HG02798 (cell line): ENCODE measurements around the gene SUSD3.
A peak's percentile ranks its signal among the peaks of the same experiment; 100 is the strongest.

ENCODE experiments used
- ATAC-seq: cut with Tn5 transposase; IDR thresholded peaks from one replicate; pipeline ENCODE4 v1.9.1; 2021; ENCODE audit warnings: mild to moderate bottlenecking; ENCODE audit not compliant: unreplicated experiment, poor library complexity

SUSD3 gene

DNA sequence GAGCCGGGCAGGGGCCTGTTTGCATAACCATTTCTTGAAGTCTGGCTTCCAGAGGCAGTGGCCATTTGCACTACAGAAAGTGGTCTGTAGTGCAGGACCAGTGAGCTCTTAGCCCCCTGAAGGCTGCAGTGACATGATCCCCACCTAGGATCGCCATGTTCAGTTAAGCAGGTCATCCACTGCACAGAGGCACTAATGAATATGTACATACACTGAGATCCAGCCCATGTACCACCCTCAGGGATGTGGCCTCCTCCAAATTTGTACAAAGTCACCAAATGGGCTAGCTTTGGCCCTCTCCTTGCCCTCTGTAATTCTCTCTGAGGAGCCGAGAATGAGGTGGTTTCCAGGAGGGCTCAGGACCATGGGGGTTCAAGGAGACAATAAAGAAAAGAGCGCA is 8.3 kb upstream of the SUSD3 start:
- no peak for ATAC-seq

DNA sequence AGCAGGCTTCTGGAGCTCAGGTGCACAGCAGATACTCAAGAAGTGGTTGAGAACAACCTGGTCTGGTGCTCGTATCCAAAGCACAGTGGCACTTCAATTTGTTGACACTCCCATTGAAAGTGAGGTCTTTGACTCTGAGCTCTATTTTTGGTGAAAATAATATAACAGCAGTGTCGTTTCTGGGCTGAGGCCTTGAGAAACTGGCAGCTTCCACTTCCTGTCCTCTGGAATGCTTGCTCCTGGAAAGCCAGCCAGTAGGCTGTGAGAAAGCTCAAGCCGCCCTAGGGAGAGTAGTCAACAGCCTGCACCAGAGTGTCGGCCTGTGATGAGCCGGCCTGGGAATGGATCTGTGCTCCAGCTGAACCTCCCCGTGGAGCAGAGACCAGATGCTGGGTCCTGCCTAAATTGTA is 6.8 kb upstream of the SUSD3 start:
- ATAC-seq, result no peak

DNA sequence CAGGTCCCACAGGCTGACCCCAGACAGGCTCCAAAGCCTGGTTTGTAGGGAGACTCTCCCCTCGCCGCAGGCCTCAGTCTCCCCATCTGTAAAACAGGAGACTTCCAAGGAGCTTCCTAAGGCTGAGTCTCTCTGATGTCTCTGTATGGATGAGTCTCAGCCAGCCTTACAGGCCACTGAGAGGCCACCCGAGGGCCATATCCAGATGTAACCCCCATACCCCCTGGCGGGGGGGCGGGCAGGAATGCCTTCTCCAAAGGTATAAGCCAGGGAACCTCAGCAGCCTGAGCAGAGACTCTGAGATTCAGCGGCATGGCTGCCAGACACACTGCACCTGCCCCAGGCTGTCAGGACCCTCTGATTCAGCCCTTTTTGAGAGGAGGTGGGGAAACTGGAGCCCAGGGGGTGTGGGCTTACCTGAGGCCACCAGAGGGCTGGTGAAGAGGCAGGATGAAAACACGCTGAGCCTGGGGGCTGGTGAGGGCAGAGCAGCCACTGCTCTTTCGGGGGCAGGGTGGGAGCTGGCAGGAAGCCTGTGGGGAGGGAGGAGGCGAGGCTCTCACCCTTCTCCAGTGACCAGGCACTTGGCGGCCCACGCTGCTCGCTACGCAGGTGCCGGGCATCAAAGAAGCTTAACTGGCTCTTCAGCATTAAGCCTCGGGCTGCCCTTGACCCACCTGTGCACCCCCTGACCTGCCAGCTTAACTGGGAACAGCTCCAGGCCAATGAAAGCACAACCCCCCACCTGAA is 5.5 kb upstream of the SUSD3 start:
- no peak for ATAC-seq

DNA sequence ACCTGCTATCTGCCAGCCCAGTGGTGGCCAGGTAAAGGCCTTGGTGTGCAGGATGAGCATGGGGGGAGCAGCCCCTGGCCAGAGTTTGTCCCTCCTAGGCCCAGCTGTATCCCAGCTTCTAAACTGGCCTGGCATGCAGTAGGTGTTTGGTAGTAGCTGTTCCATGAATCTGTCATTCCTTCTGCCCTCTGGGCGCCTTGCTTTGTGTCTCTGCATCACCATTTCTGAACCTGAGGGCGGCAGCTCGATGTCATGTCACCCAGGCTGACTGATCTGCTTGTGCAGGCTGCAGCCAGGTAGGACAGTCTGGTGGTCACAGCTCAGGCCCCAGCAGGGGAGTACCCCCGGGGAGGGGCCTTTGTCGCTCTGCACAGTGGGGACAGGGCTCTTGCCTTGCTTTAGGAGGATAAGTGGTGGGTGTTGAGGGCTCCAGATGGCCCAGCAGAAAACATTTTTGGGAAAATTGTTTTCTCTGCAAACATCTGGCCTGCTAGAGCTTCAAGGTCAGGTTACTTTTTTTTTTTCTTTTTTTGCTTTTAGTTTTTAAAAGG is 4.6 kb upstream of the SUSD3 start:
- no peak for ATAC-seq

DNA sequence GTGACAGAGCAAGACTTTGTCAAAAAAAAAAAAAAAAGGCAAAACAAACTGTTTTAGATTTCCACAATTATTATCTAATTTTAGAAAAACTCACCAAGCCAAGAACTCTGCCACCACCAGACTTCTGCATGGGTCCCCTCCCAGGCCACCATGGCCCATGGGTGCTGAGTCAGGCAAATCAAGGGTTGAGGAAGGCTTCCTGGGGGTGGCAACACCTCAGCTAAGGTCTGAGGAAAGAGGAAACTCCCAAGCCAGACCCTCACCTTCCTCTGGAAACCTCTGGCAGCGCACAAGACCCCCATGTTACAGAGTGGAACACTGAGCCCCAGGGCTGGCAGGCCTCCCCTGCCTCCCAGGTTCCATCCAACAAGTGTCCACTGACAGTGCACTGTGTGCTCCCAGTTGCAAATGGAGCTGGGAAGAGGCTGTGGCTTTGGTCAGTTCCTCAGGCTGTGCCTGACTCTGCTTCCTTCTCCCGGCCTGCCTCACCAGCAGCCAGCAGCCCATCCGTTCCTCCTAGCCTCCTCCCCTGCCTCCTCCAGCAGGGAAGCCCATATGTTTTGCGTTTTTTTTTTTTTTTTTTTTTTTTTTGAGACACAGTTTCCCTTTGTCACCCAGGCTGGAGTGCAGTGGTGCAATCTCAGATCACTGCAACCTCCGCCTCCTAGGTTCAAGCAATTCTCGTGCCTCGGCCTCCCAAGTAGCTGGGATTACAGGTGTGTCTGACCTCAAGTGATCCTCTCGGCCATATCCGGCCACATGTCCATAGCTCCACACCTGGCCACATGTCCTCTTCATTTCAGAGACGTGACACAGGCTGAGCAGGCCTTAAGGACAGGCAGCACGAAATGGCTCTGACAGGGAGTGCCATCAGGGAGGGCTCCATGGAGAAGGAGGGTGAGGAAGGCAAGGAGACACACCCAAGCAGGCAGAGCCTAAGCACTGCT is 3.5 kb upstream of the SUSD3 start:
- ATAC-seq, result no peak

DNA sequence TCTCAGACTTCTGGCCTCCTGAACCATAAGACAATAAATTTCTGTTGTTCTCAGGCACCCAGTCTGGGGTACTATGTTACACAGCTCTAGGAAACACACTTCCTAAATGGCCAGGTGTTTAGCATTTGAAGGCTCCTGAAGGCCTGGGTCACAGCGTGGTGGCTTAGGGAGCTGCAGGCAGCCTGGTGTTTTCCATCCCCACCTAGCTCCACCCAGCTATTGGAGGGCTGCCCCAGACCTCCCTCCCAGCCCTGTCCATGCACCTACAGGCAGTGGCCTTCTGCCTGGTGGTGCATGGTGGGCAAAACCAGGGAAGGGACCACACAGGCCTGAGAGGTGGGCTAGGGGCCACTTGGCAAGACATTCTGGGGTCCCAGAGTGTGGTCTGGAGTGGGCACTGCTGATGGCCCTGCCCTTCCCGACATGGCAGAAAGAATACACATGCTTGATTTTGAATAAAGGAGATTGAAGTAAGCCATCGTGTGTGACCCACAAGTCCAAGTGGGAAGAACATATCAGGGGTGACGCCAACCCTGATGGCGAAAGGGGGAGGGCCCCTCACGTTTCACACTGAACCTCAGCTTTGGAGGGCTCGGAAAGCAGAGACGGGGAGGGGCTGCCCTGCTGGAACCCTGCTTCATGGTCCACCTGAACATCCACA is 1.3 kb upstream of the SUSD3 start:
- no peak for ATAC-seq

DNA sequence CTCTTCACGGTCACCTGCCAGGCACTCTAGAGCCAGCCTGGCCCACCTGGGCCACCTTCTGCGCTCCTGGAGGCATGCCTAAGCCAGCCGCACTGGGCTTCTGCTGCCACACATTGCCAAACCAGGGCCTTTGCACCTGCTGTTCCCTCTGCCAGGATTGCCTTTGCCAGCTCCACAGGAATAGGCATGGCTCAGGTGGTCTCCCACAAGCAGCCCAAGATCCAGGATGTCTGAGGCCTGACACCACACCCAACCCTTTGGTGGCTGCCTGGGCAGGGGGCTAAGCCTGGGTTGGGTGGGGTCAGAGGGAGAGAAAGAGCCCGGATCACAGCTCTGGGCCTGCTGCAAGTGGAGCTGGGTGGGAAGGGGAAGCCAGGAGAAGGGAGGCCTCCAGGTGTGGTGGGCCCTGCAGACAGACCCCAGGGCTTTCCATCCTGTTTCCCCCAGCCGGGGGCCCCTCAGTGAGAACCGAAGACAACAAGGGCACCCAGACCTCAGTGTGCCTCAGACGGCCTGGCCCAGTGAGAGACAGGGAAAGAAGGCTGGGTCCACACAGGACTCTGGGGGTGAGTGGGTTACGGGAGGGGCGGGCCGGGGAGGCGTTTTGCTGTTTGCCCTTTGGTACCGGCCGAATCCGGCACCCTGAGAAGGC is 672 bp upstream of the SUSD3 start:
- ATAC-seq, result no peak

DNA sequence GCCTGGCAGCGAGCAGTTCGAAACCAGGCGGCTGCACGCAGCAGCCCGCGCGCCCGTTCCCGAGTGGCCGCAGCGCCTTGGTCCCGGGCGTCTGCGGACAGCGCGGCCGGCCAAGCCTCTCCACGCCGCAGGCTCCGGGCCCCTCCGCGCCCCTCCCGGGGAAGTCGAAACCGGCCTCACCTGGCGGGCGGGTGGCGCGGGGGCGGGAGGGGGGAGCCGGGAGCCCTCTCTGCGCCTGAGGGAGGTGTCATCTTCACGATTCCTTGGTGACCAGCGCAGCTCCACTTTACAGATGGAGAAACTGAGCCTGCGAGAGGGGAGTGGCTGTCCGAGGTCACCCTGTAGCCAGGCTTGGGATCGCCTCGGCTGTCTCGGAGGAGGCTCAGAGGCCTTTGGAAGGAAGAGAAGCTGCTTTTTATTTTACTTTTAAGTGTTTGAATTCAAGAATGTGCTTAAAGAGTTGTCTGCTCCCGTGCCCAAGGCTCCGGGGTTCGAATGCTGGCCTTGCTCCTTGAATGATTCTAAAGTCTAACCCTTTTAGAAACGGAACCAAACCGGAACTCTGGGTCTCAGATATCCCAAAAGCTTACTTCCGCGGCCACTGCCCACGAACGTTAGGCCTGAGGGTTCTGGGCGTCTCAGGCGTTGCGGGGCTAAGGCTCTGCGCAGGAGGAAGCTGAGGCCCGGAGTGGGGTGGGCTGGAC is 662 bp downstream of the SUSD3 start:
- peak; percentile 23 for ATAC-seq

DNA sequence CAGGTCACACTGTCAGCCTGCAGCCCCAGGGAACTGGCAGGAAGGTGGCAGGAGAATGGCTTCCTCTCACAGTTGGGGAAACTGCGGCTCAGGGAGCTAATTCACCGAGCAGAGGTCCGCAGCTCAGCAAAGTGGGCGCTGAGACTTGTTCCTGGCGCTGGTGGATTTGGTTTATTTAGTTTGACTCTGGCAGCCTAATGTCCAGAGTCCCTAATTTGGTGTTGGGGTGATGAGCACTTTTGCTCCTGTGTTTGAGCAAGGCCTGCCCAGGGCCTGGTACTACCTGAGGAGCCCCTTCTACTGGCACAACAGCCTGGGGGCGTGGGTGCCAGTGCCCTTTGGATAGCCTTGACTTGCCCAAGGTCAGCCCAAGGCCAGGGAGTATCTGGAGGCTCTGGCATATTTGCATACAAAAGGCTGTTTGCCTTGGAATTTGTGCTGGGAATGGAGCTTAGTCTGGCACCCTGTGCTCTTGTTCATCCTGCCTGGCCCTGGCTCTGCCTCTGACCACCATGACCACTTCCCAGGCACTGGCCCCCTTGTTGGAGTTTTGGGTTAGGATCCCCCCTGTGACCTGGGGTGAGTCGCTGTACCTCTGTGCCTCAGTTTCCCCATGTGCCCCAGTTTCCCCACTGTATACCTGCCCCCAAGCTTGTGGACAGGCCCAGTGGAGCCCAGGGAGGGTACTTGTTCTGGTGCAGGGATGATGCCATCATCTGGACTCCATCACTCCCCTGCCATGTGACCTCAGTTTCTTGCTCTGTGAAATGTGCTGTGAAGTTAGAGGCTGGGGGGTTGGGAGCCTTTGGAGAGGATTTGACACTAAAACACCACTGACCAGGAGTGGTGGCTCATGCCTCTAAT is 1.4 kb downstream of the SUSD3 start:
- no peak for ATAC-seq

DNA sequence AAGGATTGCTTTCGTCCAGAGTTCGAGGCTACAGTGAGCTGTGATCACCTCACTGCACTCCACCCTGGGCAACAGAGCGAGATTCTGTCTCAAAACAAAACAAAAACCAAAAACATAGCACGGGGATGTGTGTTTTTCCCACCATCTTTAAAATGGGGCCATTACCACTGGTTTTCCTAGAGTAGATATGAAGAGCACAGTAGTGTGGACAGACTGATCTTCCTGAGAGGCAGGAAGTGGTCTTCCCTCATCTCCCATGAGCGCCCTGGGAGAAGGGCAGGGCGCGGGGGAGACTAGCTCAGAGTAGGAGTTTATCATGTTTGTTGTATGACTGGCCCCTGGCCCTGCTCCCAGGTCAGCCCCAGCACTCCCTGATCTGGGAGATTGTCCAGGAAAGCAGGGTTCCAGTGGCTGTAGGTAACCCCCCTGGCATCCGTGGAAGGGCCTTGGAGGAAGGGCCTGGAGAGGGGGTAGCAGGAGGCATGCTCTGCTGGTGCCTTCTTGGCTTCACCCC is 2.3 kb downstream of the SUSD3 start:
- ATAC-seq, result no peak

DNA sequence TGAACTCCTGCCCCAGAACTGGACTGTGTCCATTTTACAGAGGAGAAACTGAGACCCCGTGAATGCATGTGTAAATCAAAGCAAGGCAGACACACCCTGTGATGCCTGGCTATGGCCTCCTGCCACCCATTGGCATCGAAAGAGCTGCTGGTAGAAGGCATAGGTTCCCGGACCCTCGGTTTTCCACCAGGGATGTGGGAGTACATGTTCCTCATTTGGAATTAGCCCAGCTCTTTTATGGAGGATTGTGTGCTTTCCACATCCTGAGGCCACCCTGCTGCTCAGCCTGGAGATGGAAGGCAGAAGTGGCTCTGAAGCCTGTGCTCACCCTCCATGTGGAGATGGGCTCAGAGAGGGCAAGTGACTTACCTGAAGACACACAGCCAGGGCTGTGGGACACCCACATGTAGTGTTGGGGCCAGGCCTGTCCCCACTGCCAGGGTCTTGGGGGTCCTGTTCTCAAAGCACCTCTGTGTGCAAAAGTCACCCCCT is 2.8 kb downstream of the SUSD3 start:
- ATAC-seq, result no peak

DNA sequence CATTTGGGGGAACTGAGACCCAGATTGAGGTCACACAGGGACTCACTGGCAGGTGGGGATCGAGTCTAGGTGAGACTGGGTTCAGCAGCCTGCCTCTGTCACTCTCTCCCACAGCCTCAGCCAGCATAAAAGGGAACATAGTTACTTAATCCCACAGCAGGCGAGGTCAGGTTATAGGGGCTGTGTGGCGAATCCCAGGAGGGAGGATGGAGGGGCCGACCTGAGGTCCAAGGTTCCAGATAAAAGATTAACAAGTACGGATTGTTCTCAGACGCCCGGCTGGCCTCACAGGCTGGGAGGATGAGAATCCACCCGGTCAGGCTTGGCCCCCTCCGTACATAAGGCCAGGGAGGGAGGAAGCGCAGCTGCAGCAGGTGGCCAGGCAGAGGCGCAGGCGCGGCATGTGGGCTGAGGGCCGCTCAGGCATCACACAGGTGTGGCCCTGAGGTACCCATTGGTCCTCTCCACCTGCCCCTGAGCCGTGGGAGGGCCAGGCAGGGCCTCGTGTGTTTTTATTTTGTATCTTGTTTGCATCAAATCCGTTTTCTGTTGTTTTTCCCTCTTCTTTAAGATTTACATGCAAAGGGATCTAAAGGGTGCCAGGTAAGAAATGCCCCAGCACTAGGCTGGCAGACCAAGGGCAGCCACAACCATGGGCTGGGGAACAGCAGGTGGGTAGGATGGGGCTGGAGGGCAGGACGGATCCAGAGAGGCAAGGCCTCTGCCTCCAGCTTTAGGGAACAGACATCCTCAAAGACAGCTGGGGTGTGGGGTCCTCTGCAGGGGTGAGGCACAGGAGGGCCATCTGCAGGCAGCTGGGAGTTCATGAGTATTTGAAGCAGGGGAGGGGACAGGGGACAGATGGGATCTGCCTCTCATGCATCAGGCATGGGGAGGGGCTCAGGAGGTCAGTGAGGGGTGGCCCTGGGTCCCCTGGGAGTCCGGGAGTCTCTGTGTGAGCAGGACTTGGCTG is 3.6 kb downstream of the SUSD3 start:
- ATAC-seq, result peak; percentile 50

DNA sequence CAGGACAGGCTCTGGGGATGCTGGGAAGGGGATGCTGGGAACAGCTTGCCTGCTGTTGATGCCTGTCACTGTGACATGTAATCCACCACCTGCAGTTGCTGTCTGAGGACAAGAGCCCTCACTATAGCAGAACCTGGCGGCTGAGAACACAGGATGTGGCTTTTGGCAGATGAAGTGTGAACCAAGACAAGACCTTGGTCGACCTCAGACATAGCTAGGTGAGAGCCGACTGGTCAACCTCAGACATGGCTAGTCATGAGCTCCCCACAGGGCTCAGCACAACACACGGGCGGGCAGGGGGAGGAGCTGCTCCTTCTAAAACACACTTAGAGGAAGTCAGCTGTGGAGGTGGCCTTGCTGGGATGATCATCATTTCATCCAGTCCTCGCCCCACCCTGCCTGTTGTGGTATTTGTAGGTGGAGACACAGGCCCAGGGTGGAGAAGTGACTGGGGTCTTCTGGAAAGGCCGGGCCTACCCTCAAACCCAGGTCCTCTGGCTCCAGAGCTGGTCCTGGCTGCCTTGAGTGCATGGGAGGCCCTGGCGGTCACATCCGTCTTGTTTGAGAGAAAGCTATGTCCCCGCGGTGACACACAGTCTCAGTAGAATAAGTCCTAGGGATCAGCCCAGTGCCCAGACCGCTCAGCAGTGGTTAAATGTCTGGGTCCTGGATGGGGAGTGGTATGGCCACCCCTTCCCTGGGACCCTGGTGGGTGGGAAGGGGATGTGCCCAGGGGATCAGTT is 6.1 kb downstream of the SUSD3 start:
- ATAC-seq, result peak; percentile 92

DNA sequence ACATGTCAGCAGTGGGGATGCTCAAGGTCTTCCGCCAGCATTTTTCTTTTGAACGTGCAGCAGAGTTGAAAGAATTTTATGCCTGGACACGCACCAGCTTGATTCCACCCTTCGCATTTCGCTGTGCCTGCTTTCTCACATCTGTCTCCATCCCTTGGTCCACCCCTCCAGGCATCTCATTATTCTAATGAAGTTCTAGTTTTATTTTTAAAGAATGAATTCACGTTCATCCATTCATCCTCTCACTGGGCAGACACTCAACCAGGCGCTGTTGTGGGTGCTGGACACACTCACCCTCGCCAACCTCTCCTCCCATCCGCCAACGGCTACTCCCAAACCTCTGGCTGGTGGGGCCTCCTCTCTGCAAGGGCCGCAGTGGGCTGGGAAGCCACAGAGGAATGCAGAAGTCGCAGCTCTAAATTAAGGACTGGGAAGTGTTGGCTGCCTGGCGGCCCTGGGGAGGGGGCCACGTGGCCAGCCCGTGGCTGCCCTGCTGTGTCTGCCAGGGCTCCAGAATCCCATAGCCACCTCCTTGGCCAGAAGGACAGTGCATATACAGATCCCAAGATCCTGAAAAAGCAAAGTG is 6.7 kb downstream of the SUSD3 start:
- no peak for ATAC-seq

DNA sequence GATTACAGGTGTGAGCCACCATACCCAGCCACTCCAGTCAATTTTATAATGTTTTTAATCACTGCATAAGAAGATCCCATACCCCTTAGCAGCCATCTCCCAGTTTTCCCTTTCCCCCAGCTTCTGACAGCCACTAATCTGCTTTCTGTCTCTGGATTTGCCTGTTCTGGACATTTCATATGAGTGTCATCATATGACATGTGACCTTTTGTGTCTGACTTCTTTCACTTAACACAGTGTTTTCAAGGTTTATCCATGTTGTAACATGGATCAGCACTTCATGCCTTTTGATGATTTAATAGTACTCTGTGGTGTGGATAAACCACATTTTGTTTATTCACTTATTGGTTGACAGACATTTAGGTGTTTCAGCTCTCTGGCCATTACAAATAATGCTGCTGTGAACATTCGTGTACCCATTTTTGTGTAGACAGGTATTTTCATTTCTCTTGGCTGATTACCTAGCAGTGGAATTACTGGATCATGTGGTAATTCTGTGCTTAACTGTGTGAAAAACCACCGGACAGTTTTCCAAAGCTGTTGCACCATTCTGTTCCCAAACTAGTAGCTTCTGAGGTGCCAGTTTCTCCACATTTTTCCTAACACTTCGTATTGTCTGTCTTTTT is 8.6 kb downstream of the SUSD3 start:
- ATAC-seq, result no peak

DNA sequence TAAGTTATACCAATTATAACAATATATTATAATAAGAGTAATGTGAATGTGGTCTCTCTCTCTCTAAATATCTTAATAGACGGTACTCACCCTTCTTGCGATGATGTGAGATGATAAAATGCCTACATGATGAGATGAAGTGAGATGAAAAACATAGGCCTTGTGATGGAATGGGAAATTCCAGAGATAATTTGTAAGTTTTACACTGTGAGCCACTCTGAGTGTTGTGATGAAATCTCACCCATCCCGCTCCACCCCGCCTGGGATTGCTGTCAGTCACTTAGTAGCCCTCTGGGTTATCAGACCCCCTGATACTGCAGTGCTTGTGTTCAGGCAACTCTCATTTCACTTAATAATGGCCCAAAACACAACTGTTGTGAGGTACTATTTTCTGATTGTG is 10.5 kb downstream of the SUSD3 start:
- ATAC-seq, result no peak
